ENCODE results near the gene COA4.

The COA4 gene

DNA sequence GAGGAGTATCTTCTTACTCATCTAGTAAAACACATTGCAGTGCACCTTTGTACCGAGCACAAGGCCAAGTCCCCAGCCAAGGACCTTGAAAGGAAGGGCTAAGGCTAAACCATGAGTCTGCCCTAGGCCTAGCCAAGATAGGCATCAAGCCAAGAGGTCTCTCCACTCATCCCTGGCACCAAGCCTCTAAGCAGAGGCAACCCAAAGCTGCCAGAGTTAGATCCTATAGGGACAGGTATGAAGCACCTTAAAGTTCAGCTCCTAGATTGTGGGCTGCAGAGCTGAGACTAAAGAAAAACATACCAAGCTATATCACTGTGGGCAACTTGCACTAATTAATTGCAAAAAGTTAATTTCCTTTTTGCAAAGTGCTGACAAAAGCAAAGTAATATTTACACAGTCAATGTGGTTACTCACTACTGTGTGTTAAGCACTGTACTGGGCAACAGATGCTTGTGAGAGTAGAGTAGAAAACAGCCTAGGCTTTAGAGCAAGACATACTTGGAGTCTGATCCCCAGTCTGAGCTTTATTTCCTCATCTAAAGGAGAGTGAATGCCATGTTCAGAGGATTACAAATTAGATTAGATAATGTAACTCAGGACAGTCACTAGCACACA is 7.2 kb downstream of the COA4 start:
- Histone ChIP-seq H3K9me3 (ENCODE audit: control insufficient read depth in 2 of 2, low read length in 2 of 2) (no peaks in the 10 kb centered on the region), H3K36me3 (ENCODE audit: control insufficient read depth in 2 of 2, insufficient read depth in 2 of 2, low read length in 2 of 2) (peaks cover 15 to 22% of the 10 kb centered on the region in 2 donors), H3K27ac (ENCODE audit: low read depth in 2 of 2, low read length in 2 of 2) (peak overlapping the region; percentile 18 to 47)

DNA sequence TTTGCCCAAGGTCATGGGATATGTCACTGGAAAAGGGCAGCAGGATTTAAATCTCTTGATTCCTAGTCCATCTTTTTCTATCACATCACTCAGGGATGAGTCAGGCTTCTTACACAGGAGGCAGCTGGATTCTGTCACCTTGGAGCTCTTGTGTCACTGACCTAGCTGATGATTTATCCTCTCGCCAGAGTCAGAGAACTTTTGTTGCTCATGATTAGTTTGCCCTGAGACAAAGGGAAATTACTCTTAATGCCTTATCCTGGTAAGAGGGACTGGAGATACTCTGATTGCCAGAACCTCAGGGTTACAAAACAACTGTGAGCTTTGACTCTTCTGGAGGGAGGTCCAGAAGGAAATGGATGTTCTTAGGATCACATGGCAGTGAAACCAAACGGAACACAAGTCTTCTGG is 10.1 kb downstream of the COA4 start:
- Histone ChIP-seq H3K27me3 (ENCODE audit: control insufficient read depth in 2 of 2, insufficient read depth in 2 of 2, low read length in 2 of 2) (no peaks in the 10 kb centered on the region), H3K36me3 (ENCODE audit: control insufficient read depth in 2 of 2, insufficient read depth in 2 of 2, low read length in 2 of 2) (peaks cover 10 to 29% of the 10 kb centered on the region in 2 donors), H3K27ac (ENCODE audit: low read depth in 2 of 2, low read length in 2 of 2) (peak overlapping the region in 1 of 2 donors; percentile 14), H3K9me3 (ENCODE audit: control insufficient read depth in 2 of 2, low read length in 2 of 2) (no peaks in the 10 kb centered on the region), H3K4me1 (ENCODE audit: control insufficient read depth in 2 of 2, insufficient read depth in 2 of 2, low read length in 2 of 2) (peaks cover 0 to 9% of the 10 kb centered on the region in 2 donors), H3K9ac (ENCODE audit: low read depth in 1 of 2, low read length in 2 of 2) (no peak overlapping the region), H3K4me3 (ENCODE audit: low read length in 2 of 2) (no peak overlapping the region)

More for the DNA sequence above, 7.2 kb downstream of the COA4 start:
- no peaks in the 10 kb centered on the region for H3K27me3 ChIP-seq (ENCODE audit: control insufficient read depth in 2 of 2, insufficient read depth in 2 of 2, low read length in 2 of 2)
- H3K4me1 ChIP-seq (ENCODE audit: control insufficient read depth in 2 of 2, insufficient read depth in 2 of 2, low read length in 2 of 2) = peaks cover 0 to 9% of the 10 kb centered on the region in 2 donors
- no peak overlapping the region for H3K4me3 ChIP-seq (ENCODE audit: low read length in 2 of 2)
- peak overlapping the region in 1 of 2 donors; percentile 11 for H3K9ac ChIP-seq (ENCODE audit: low read depth in 1 of 2, low read length in 2 of 2)

DNA sequence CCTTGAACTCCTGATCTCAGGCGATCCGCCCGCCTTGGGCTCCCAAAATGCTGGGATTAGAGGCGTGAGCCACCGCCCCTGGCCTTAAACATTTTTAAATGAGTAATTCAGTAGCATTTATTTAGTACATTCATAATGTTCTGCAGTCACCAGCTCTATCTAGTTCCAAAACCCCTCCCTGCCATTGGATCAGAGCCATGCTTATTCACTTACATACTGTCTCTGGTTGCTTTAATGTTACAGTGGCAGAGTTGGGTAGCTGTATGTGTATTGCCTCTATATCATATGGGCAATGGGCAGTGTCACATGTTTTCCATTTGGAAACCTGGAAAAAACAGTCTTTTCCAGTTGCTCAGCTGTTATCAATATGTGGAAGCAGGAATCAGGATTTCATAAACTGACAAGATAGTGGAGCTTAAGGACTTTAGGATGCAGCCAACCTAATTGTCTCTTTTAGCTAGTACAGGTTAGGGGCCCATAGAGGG is 10.5 kb downstream of the COA4 start:
- peak overlapping the region in 1 of 2 donors; percentile 14 for H3K27ac ChIP-seq (ENCODE audit: low read depth in 2 of 2, low read length in 2 of 2)

DNA sequence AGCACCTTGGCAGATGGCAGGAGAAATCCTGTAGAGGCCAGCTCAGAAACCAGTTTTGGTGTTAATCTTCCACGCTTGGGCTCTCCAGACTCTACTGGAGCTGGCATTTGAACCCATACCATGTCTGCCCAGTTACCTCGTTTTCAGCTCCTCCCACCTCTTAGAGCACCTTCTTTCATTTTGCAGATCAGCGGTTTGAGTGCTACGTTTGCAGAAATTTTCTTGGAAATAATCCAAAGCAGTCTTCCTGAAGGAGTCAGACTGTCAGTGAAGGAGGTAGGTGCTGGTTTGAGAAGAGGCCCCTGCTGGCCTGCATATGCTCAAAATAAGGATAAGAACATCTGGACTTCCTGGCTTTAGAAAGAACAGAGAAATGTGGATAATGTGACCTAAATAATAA is 13.7 kb downstream of the COA4 start:
- H3K9me3 ChIP-seq (ENCODE audit: control insufficient read depth in 2 of 2, low read length in 2 of 2) = no peaks in the 10 kb centered on the region
- H3K27me3 ChIP-seq (ENCODE audit: control insufficient read depth in 2 of 2, insufficient read depth in 2 of 2, low read length in 2 of 2) = no peaks in the 10 kb centered on the region
- H3K36me3 ChIP-seq (ENCODE audit: control insufficient read depth in 2 of 2, insufficient read depth in 2 of 2, low read length in 2 of 2) = peaks cover 21 to 34% of the 10 kb centered on the region in 2 donors
- H3K4me3 ChIP-seq (ENCODE audit: low read length in 2 of 2) = no peak overlapping the region
- no peak overlapping the region for H3K9ac ChIP-seq (ENCODE audit: low read depth in 1 of 2, low read length in 2 of 2)
- H3K27ac ChIP-seq (ENCODE audit: low read depth in 2 of 2, low read length in 2 of 2) = no peak overlapping the region
- no peaks in the 10 kb centered on the region for H3K4me1 ChIP-seq (ENCODE audit: control insufficient read depth in 2 of 2, insufficient read depth in 2 of 2, low read length in 2 of 2)

More for the DNA sequence above, 10.5 kb downstream of the COA4 start:
- Histone ChIP-seq H3K36me3 (ENCODE audit: control insufficient read depth in 2 of 2, insufficient read depth in 2 of 2, low read length in 2 of 2) (peaks cover 10 to 32% of the 10 kb centered on the region in 2 donors), H3K4me3 (ENCODE audit: low read length in 2 of 2) (no peak overlapping the region), H3K9me3 (ENCODE audit: control insufficient read depth in 2 of 2, low read length in 2 of 2) (no peaks in the 10 kb centered on the region), H3K27me3 (ENCODE audit: control insufficient read depth in 2 of 2, insufficient read depth in 2 of 2, low read length in 2 of 2) (no peaks in the 10 kb centered on the region), H3K9ac (ENCODE audit: low read depth in 1 of 2, low read length in 2 of 2) (no peak overlapping the region), H3K4me1 (ENCODE audit: control insufficient read depth in 2 of 2, insufficient read depth in 2 of 2, low read length in 2 of 2) (peaks cover 0 to 9% of the 10 kb centered on the region in 2 donors)

DNA sequence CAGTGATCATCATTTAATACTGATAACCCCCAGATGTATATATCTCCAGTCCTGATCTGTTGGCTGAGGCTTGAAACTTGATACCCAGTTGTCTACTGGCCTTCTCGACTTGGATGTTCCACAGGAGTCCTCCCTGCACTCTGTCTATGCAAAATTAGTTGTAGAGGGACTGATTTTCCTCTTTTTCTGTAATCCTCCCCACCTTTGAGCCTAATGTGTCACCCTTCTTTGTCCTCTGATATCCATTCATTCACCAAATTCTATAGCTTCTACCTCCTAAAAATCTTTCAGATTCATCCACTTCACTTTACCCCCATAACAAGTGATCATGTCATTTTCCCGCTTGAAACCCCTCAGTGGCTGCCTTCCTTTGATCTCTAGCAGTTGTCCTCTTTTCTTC is 16.4 kb downstream of the COA4 start:
- no peak overlapping the region for H3K27ac ChIP-seq (ENCODE audit: low read depth in 2 of 2, low read length in 2 of 2)
- no peaks in the 10 kb centered on the region for H3K4me1 ChIP-seq (ENCODE audit: control insufficient read depth in 2 of 2, insufficient read depth in 2 of 2, low read length in 2 of 2)
- no peaks in the 10 kb centered on the region for H3K9me3 ChIP-seq (ENCODE audit: control insufficient read depth in 2 of 2, low read length in 2 of 2)
- H3K4me3 ChIP-seq (ENCODE audit: low read length in 2 of 2) = no peak overlapping the region
- peaks cover 21 to 34% of the 10 kb centered on the region in 2 donors for H3K36me3 ChIP-seq (ENCODE audit: control insufficient read depth in 2 of 2, insufficient read depth in 2 of 2, low read length in 2 of 2)
- no peak overlapping the region for H3K9ac ChIP-seq (ENCODE audit: low read depth in 1 of 2, low read length in 2 of 2)
- no peaks in the 10 kb centered on the region for H3K27me3 ChIP-seq (ENCODE audit: control insufficient read depth in 2 of 2, insufficient read depth in 2 of 2, low read length in 2 of 2)

DNA sequence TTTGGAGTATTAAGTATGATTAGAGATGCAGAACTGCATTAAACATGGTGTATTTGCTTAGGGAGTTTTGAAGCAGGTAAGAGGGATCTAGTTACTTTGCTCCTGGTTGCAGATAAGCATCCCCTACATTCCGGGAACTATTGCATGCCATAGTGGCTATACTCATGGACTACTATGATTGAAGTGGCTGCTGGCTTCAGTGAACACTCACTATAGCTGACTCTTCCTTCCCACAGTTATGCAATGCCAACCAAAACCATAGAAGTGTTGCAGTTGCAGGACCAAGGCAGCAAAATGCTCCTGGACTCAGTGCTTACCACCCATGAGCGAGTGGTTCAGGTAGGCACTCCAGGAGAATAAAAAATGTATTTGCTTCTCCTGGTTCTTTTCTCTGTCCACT is 17.0 kb downstream of the COA4 start:
- Histone ChIP-seq H3K27me3 (ENCODE audit: control insufficient read depth in 2 of 2, insufficient read depth in 2 of 2, low read length in 2 of 2) (no peaks in the 10 kb centered on the region), H3K36me3 (ENCODE audit: control insufficient read depth in 2 of 2, insufficient read depth in 2 of 2, low read length in 2 of 2) (peaks cover 22 to 31% of the 10 kb centered on the region in 2 donors), H3K27ac (ENCODE audit: low read depth in 2 of 2, low read length in 2 of 2) (no peak overlapping the region), H3K4me3 (ENCODE audit: low read length in 2 of 2) (no peak overlapping the region), H3K4me1 (ENCODE audit: control insufficient read depth in 2 of 2, insufficient read depth in 2 of 2, low read length in 2 of 2) (no peaks in the 10 kb centered on the region), H3K9ac (ENCODE audit: low read depth in 1 of 2, low read length in 2 of 2) (no peak overlapping the region), H3K9me3 (ENCODE audit: control insufficient read depth in 2 of 2, low read length in 2 of 2) (no peaks in the 10 kb centered on the region)

DNA sequence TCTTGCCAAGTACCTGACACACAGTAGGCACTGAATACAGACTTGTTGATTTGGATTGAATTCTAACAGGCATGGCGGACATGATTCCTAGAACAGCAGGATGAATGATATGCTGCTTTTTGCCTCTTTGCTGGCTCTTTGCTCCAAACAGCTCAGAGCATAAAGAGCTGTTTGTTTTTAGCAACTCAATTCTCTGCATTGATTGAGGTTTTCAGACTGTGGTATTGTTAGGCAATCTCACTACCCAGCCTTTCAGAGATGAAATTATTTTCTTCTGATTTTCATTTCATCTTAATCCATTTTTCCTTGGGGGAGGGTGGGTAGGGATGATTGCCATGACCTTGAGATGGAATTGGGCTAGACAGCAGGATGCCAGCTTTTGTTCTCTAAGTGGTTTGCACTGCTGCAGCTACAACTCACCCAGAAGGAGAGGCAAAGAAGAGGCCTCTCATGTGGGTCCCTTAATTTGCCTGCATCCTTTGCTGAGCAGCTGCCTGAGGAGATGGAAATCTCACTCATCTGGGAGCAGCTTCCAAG is 20.5 kb downstream of the COA4 start:
- no peaks in the 10 kb centered on the region for H3K27me3 ChIP-seq (ENCODE audit: control insufficient read depth in 2 of 2, insufficient read depth in 2 of 2, low read length in 2 of 2)
- no peak overlapping the region for H3K27ac ChIP-seq (ENCODE audit: low read depth in 2 of 2, low read length in 2 of 2)
- H3K36me3 ChIP-seq (ENCODE audit: control insufficient read depth in 2 of 2, insufficient read depth in 2 of 2, low read length in 2 of 2) = peaks cover 14 to 15% of the 10 kb centered on the region in 2 donors
- H3K4me1 ChIP-seq (ENCODE audit: control insufficient read depth in 2 of 2, insufficient read depth in 2 of 2, low read length in 2 of 2) = no peaks in the 10 kb centered on the region
- no peak overlapping the region for H3K4me3 ChIP-seq (ENCODE audit: low read length in 2 of 2)
- H3K9ac ChIP-seq (ENCODE audit: low read depth in 1 of 2, low read length in 2 of 2) = no peak overlapping the region
- H3K9me3 ChIP-seq (ENCODE audit: control insufficient read depth in 2 of 2, low read length in 2 of 2) = no peaks in the 10 kb centered on the region

DNA sequence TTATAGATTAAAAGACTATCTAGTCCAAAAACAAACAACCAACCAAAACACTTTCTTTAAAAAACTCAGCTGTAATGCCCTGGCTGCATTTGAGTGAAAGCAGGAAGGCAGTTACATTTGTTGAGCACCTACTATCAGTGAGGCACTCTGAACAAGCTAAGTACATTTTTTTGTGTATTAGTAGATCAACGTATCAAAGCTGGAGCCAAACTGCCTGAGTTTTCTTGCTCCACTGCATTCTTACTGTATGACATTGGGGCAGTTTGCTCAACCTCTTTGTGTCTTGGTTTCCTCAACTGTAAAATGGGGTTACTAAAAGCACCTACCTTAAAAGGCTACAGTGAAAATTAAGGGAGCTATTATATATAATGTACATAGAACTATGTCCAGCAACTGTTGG is 22.0 kb downstream of the COA4 start:
- no peak overlapping the region for H3K9ac ChIP-seq (ENCODE audit: low read depth in 1 of 2, low read length in 2 of 2)

DNA sequence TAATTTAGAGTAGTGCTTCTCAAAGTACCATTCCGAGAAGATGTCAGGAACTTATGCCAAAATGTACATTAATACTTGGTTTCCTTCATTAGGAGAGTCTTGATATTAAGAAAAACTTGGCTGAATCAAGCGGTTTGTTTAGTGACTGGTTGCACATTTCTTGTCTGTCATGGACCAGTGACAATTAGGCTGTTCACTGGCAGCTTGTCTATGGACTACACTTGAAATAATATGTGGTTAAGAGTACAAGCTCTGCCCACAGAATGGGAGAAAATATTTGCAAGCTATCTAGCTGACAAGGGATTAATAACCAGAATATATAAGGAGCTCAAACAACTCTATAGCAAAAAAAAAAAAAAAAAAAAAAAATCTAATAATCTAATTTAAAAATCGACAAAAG is 24.6 kb downstream of the COA4 start:
- no peaks in the 10 kb centered on the region for H3K9me3 ChIP-seq (ENCODE audit: control insufficient read depth in 2 of 2, low read length in 2 of 2)
- no peaks in the 10 kb centered on the region for H3K27me3 ChIP-seq (ENCODE audit: control insufficient read depth in 2 of 2, insufficient read depth in 2 of 2, low read length in 2 of 2)
- peaks cover 3 to 9% of the 10 kb centered on the region in 2 donors for H3K36me3 ChIP-seq (ENCODE audit: control insufficient read depth in 2 of 2, insufficient read depth in 2 of 2, low read length in 2 of 2)
- no peak overlapping the region for H3K4me3 ChIP-seq (ENCODE audit: low read length in 2 of 2)
- no peak overlapping the region for H3K9ac ChIP-seq (ENCODE audit: low read depth in 1 of 2, low read length in 2 of 2)
- H3K4me1 ChIP-seq (ENCODE audit: control insufficient read depth in 2 of 2, insufficient read depth in 2 of 2, low read length in 2 of 2) = no peaks in the 10 kb centered on the region
- H3K27ac ChIP-seq (ENCODE audit: low read depth in 2 of 2, low read length in 2 of 2) = no peak overlapping the region

More for the DNA sequence above, 22.0 kb downstream of the COA4 start:
- Histone ChIP-seq H3K36me3 (ENCODE audit: control insufficient read depth in 2 of 2, insufficient read depth in 2 of 2, low read length in 2 of 2) (peaks cover 5 to 10% of the 10 kb centered on the region in 2 donors), H3K27ac (ENCODE audit: low read depth in 2 of 2, low read length in 2 of 2) (no peak overlapping the region), H3K4me3 (ENCODE audit: low read length in 2 of 2) (no peak overlapping the region), H3K9me3 (ENCODE audit: control insufficient read depth in 2 of 2, low read length in 2 of 2) (no peaks in the 10 kb centered on the region), H3K27me3 (ENCODE audit: control insufficient read depth in 2 of 2, insufficient read depth in 2 of 2, low read length in 2 of 2) (no peaks in the 10 kb centered on the region), H3K4me1 (ENCODE audit: control insufficient read depth in 2 of 2, insufficient read depth in 2 of 2, low read length in 2 of 2) (no peaks in the 10 kb centered on the region)

DNA sequence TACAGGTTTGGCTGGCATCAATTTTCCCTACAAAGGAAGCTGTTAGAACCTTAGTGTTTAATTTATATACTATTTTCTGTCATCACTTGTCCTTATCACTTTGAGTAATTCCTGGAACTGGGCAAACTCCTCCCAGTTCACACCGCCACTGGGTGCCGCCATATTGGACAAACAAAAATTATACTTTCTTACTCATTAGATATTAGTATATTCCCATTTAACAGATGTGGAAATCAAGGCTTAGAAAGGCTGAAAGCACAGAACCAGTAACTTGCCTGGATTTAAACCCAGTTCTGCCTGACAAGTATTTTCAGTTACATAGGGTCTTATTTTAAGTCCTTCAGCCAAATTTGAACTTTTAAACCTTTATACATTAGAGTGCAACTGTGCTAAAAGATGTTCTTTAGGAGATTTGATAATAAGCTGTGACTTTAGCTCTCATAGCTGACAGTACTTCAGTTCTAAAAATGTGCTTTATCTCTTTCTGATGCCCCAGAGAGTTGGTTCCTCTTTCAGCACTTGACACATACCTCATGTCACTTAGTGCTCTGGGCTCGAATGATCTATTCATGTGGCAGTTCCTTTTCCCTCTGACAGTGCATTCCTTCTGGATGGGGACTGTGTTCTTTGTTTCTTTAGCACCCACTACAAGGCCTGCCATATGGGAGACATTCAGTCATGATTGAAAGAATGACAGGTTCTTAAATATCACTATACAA is 25.4 kb downstream of the COA4 start:
- Histone ChIP-seq H3K27ac (ENCODE audit: low read depth in 2 of 2, low read length in 2 of 2) (no peak overlapping the region), H3K4me1 (ENCODE audit: control insufficient read depth in 2 of 2, insufficient read depth in 2 of 2, low read length in 2 of 2) (no peaks in the 10 kb centered on the region), H3K9me3 (ENCODE audit: control insufficient read depth in 2 of 2, low read length in 2 of 2) (no peaks in the 10 kb centered on the region), H3K27me3 (ENCODE audit: control insufficient read depth in 2 of 2, insufficient read depth in 2 of 2, low read length in 2 of 2) (no peaks in the 10 kb centered on the region), H3K9ac (ENCODE audit: low read depth in 1 of 2, low read length in 2 of 2) (no peak overlapping the region), H3K4me3 (ENCODE audit: low read length in 2 of 2) (no peak overlapping the region), H3K36me3 (ENCODE audit: control insufficient read depth in 2 of 2, insufficient read depth in 2 of 2, low read length in 2 of 2) (peaks cover 3 to 7% of the 10 kb centered on the region in 2 donors)
